ENCODE results near the gene MYOM3.

Gene MYOM3

DNA sequence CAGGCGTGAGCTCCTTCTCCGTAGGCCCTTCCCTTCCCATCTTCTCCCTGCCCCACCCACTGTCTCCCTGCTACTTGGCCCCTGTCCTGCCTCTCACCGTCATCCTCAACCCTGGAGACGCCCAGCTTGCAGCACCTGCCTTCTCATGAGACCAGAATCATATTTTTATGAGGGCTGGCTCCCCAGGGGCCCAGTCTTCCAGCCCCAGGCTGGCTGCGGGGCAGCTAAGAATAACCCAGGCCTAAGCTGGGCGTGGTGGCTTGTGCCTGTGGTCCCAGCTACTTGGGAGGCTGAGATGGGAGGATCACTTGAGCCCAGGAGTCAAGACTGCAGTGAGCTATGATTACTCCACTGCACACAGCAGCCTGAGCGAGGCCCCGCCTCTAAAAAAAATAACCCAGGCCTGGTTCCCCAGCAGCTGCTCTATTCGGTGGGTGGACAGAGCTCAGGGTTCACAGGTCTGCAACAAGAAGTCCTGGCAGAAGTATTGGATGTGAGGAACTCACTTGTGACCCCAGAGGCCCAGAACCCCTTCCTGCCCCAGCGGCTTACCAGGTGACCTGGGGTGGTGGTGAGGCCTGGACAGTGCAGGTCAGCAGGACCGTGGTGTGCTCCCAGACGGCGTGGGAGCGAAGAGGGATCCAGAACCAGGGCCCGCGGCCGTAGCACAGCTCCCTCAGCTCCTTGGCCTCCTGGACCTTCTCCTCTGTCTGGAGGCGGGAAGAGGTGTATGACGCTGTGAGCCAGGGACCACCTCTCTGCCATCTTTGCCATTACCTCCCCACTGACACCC lies 6.4 kb downstream of the MYOM3 start:
- Histone ChIP-seq H3K4me1 (ENCODE audit: control insufficient read depth in 2 of 2, insufficient read depth in 1 of 2, low read depth in 1 of 2, low read length in 2 of 2) (peaks cover 0 to 12% of the 10 kb centered on the region in 2 donors), H4K91ac (ENCODE audit: low read depth, low read length, poor library complexity) (no peak overlapping the region), H3K27ac (replicated peaks; ENCODE audit: low read length) (no peak overlapping the region), H2AK5ac (ENCODE audit: low read depth, low read length) (peak overlapping the region; percentile 89), H4K8ac (ENCODE audit: low read depth, low read length) (no peak overlapping the region), H3K36me3 (replicated peaks in 1 of 2; ENCODE audit: control insufficient read depth in 2 of 2, insufficient read depth in 2 of 2, low read length in 2 of 2) (no peaks in the 10 kb centered on the region), H2BK120ac (ENCODE audit: low read depth, low read length) (no peak overlapping the region), H3K4me2 (ENCODE audit: insufficient read depth, low read length, poor library complexity, severe bottlenecking) (no peak overlapping the region), H2AFZ (ENCODE audit: low read length) (no peak overlapping the region), H2BK12ac (ENCODE audit: low read length) (no peak overlapping the region), H3K14ac (ENCODE audit: low read length) (peak overlapping the region; percentile 9), H3K4me3 (ENCODE audit: low read length in 2 of 2) (no peak overlapping the region), H3K9me3 (replicated peaks in 1 of 2; ENCODE audit: control insufficient read depth in 2 of 2, insufficient read depth in 1 of 2, low read depth in 1 of 2, low read length in 2 of 2) (no peaks in the 10 kb centered on the region), H3K9ac (ENCODE audit: low read depth, low read length, poor library complexity) (peak overlapping the region; percentile 25), H3K79me1 (ENCODE audit: low read depth, low read length) (no peaks in the 10 kb centered on the region), H3K4ac (ENCODE audit: low read length) (no peak overlapping the region), H3K27me3 (ENCODE audit: control insufficient read depth in 3 of 3, insufficient read depth in 3 of 3, low read depth in 1 of 3, low read length in 3 of 3) (peaks cover 0 to 20% (median 0%) of the 10 kb centered on the region in 3 experiments), H2BK5ac (ENCODE audit: low read length) (peak overlapping the region; percentile 19), H3K18ac (ENCODE audit: low read length) (peak overlapping the region; percentile 45), H3K23ac (ENCODE audit: low read depth, low read length, poor library complexity) (peak overlapping the region; percentile 11), H2BK15ac (ENCODE audit: low read length) (peak overlapping the region; percentile 79)
- no CpG with 5 or more reads among the region's 19 CpGs for WGBS, 2 donors (ENCODE audit: extremely low coverage in 2 of 2, insufficient read length in 2 of 2, insufficient replicate concordance in 1 of 2)
- DNase-seq (ENCODE audit: low spot score) = no peak

DNA sequence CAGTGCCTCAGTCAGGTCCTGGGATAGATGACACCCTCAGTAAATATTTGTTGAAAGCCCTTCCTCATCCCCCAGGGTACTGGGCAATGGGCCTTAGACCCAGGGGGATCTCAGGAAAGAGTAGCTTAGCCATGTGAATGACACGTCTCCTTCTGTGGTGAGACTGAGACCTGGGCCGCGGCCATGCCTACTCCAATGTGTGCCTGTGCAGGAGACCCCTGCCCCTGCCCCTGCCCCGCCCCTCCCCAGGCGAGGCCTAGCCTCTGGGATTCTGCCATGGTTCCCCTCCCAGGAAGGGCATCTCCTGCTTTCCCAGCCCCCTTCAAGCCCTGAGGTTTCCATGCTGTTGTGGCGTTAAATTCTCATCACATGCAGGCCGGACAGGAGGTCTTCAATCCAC lies 7.1 kb downstream of the MYOM3 start:
- Histone ChIP-seq H3K4ac (ENCODE audit: low read length) (no peak overlapping the region), H2AFZ (ENCODE audit: low read length) (no peak overlapping the region), H3K4me1 (ENCODE audit: control insufficient read depth in 2 of 2, insufficient read depth in 1 of 2, low read depth in 1 of 2, low read length in 2 of 2) (peaks cover 0 to 12% of the 10 kb centered on the region in 2 donors), H3K27ac (replicated peaks; ENCODE audit: low read length) (no peak overlapping the region), H2BK15ac (ENCODE audit: low read length) (no peak overlapping the region), H2BK120ac (ENCODE audit: low read depth, low read length) (no peak overlapping the region), H3K18ac (ENCODE audit: low read length) (no peak overlapping the region), H2AK5ac (ENCODE audit: low read depth, low read length) (no peak overlapping the region), H3K4me2 (ENCODE audit: insufficient read depth, low read length, poor library complexity, severe bottlenecking) (no peak overlapping the region), H2BK12ac (ENCODE audit: low read length) (no peak overlapping the region), H3K14ac (ENCODE audit: low read length) (peak overlapping the region; percentile 58), H3K27me3 (ENCODE audit: control insufficient read depth in 3 of 3, insufficient read depth in 3 of 3, low read depth in 1 of 3, low read length in 3 of 3) (peaks cover 0 to 13% (median 0%) of the 10 kb centered on the region in 3 experiments), H3K9ac (ENCODE audit: low read depth, low read length, poor library complexity) (no peak overlapping the region), H3K79me1 (ENCODE audit: low read depth, low read length) (no peaks in the 10 kb centered on the region), H4K8ac (ENCODE audit: low read depth, low read length) (no peak overlapping the region), H3K9me3 (replicated peaks in 1 of 2; ENCODE audit: control insufficient read depth in 2 of 2, insufficient read depth in 1 of 2, low read depth in 1 of 2, low read length in 2 of 2) (no peaks in the 10 kb centered on the region), H2BK5ac (ENCODE audit: low read length) (no peak overlapping the region), H3K36me3 (replicated peaks in 1 of 2; ENCODE audit: control insufficient read depth in 2 of 2, insufficient read depth in 2 of 2, low read length in 2 of 2) (no peaks in the 10 kb centered on the region), H3K4me3 (ENCODE audit: low read length in 2 of 2) (no peak overlapping the region), H4K91ac (ENCODE audit: low read depth, low read length, poor library complexity) (no peak overlapping the region), H3K23ac (ENCODE audit: low read depth, low read length, poor library complexity) (no peak overlapping the region)
- no CpG with 5 or more reads among the region's 7 CpGs for WGBS, 2 donors (ENCODE audit: extremely low coverage in 2 of 2, insufficient read length in 2 of 2, insufficient replicate concordance in 1 of 2)
- no peak for DNase-seq (ENCODE audit: low spot score)

DNA sequence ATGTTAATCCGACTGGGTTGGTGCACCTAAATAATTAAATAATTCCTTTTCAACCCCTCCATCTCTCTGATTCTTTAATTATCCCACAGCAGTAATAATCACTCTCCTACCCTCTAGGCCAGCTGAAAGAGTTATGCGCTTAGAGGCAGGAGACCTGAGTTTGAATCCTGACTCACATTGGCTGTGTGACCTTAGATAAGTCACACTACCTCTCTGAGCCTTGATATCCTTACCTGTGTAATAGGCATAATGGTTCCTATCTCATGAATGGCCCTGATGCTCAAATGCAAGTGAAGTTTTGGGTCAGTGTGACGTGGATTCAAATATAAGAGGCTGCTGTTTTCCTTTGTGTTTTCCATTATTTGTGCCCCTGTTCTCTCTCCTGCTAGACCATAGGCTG lies 8.1 kb downstream of the MYOM3 start:
- H2AK5ac ChIP-seq (ENCODE audit: low read depth, low read length) = no peak overlapping the region
- no peak overlapping the region for H3K4me3 ChIP-seq (ENCODE audit: low read length in 2 of 2)
- no peak overlapping the region for H4K91ac ChIP-seq (ENCODE audit: low read depth, low read length, poor library complexity)
- peaks cover 0 to 4% (median 0%) of the 10 kb centered on the region in 3 experiments for H3K27me3 ChIP-seq (ENCODE audit: control insufficient read depth in 3 of 3, insufficient read depth in 3 of 3, low read depth in 1 of 3, low read length in 3 of 3)
- H3K79me1 ChIP-seq (ENCODE audit: low read depth, low read length) = no peaks in the 10 kb centered on the region
- no peak overlapping the region for H3K14ac ChIP-seq (ENCODE audit: low read length)
- H2BK15ac ChIP-seq (ENCODE audit: low read length) = no peak overlapping the region
- H3K36me3 ChIP-seq (replicated peaks in 1 of 2; ENCODE audit: control insufficient read depth in 2 of 2, insufficient read depth in 2 of 2, low read length in 2 of 2) = no peaks in the 10 kb centered on the region
- H3K18ac ChIP-seq (ENCODE audit: low read length) = no peak overlapping the region
- no peak overlapping the region for H3K23ac ChIP-seq (ENCODE audit: low read depth, low read length, poor library complexity)
- H2AFZ ChIP-seq (ENCODE audit: low read length) = no peak overlapping the region
- no peak overlapping the region for H2BK5ac ChIP-seq (ENCODE audit: low read length)
- no peak overlapping the region for H3K4me2 ChIP-seq (ENCODE audit: insufficient read depth, low read length, poor library complexity, severe bottlenecking)
- no peak overlapping the region for H3K9ac ChIP-seq (ENCODE audit: low read depth, low read length, poor library complexity)
- H3K4ac ChIP-seq (ENCODE audit: low read length) = no peak overlapping the region
- no CpG with 5 or more reads among the region's 3 CpGs for WGBS, 2 donors (ENCODE audit: extremely low coverage in 2 of 2, insufficient read length in 2 of 2, insufficient replicate concordance in 1 of 2)
- H3K9me3 ChIP-seq (replicated peaks in 1 of 2; ENCODE audit: control insufficient read depth in 2 of 2, insufficient read depth in 1 of 2, low read depth in 1 of 2, low read length in 2 of 2) = no peaks in the 10 kb centered on the region
- no peak overlapping the region for H2BK120ac ChIP-seq (ENCODE audit: low read depth, low read length)
- no peak overlapping the region for H4K8ac ChIP-seq (ENCODE audit: low read depth, low read length)
- no peak overlapping the region for H3K27ac ChIP-seq (replicated peaks; ENCODE audit: low read length)
- DNase-seq (ENCODE audit: low spot score) = no peak
- no peak overlapping the region for H2BK12ac ChIP-seq (ENCODE audit: low read length)
- peaks cover 0 to 12% of the 10 kb centered on the region in 2 donors for H3K4me1 ChIP-seq (ENCODE audit: control insufficient read depth in 2 of 2, insufficient read depth in 1 of 2, low read depth in 1 of 2, low read length in 2 of 2)

DNA sequence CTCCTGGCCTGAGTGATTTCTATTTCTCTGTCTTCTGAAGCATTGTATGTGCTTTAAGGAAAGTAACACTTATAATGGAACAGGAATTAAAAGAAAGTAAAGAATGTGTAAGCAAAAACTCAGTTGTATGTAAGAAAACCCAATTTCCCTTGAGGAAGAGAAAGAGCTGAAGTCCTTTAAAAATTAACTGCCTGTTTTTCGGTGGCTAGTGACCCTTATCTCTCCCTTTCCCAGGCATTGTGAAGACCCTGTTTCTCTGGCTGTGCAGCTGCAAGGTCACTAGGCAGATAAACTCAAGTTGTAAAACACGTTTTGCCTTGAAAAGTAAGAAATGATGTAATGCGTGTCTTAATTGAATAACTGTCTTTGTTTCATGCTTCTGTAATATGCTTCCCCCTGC lies 8.5 kb downstream of the MYOM3 start:
- H4K8ac ChIP-seq (ENCODE audit: low read depth, low read length) = no peak overlapping the region
- WGBS, 2 donors (ENCODE audit: extremely low coverage in 2 of 2, insufficient read length in 2 of 2, insufficient replicate concordance in 1 of 2) = no CpG with 5 or more reads among the region's 3 CpGs
- no peak overlapping the region for H3K9ac ChIP-seq (ENCODE audit: low read depth, low read length, poor library complexity)
- no peak for DNase-seq (ENCODE audit: low spot score)
- H3K9me3 ChIP-seq (replicated peaks in 1 of 2; ENCODE audit: control insufficient read depth in 2 of 2, insufficient read depth in 1 of 2, low read depth in 1 of 2, low read length in 2 of 2) = no peaks in the 10 kb centered on the region
- H3K36me3 ChIP-seq (replicated peaks in 1 of 2; ENCODE audit: control insufficient read depth in 2 of 2, insufficient read depth in 2 of 2, low read length in 2 of 2) = no peaks in the 10 kb centered on the region
- H3K4me1 ChIP-seq (ENCODE audit: control insufficient read depth in 2 of 2, insufficient read depth in 1 of 2, low read depth in 1 of 2, low read length in 2 of 2) = peaks cover 0 to 12% of the 10 kb centered on the region in 2 donors
- H2BK12ac ChIP-seq (ENCODE audit: low read length) = no peak overlapping the region
- no peak overlapping the region for H2BK15ac ChIP-seq (ENCODE audit: low read length)
- no peak overlapping the region for H3K14ac ChIP-seq (ENCODE audit: low read length)
- H3K23ac ChIP-seq (ENCODE audit: low read depth, low read length, poor library complexity) = no peak overlapping the region
- no peak overlapping the region for H3K4me2 ChIP-seq (ENCODE audit: insufficient read depth, low read length, poor library complexity, severe bottlenecking)
- H3K27me3 ChIP-seq (ENCODE audit: control insufficient read depth in 3 of 3, insufficient read depth in 3 of 3, low read depth in 1 of 3, low read length in 3 of 3) = no peaks in the 10 kb centered on the region
- H3K79me1 ChIP-seq (ENCODE audit: low read depth, low read length) = no peaks in the 10 kb centered on the region
- no peak overlapping the region for H2AFZ ChIP-seq (ENCODE audit: low read length)
- no peak overlapping the region for H3K27ac ChIP-seq (replicated peaks; ENCODE audit: low read length)
- no peak overlapping the region for H2BK5ac ChIP-seq (ENCODE audit: low read length)
- H3K4ac ChIP-seq (ENCODE audit: low read length) = no peak overlapping the region
- H4K91ac ChIP-seq (ENCODE audit: low read depth, low read length, poor library complexity) = no peak overlapping the region
- H3K18ac ChIP-seq (ENCODE audit: low read length) = no peak overlapping the region
- no peak overlapping the region for H2BK120ac ChIP-seq (ENCODE audit: low read depth, low read length)
- no peak overlapping the region for H2AK5ac ChIP-seq (ENCODE audit: low read depth, low read length)
- no peak overlapping the region for H3K4me3 ChIP-seq (ENCODE audit: low read length in 2 of 2)

Measured in neuronal stem cell (in vitro differentiated cells).